NCI-H1417 (cell line): Measurements from ENCODE around the gene MAOA.
"Not testable (repeated sequence)": the region's sequence is repeated elsewhere in the genome, so short reads cannot be mapped to it uniquely, and the experiment has no call there.

Source experiments
- DNase-seq, 3 experiments: peaks; one replicate each; lab custom pipeline; 2025; lab: John Stamatoyannopoulos, UW

Gene MAOA

DNA sequence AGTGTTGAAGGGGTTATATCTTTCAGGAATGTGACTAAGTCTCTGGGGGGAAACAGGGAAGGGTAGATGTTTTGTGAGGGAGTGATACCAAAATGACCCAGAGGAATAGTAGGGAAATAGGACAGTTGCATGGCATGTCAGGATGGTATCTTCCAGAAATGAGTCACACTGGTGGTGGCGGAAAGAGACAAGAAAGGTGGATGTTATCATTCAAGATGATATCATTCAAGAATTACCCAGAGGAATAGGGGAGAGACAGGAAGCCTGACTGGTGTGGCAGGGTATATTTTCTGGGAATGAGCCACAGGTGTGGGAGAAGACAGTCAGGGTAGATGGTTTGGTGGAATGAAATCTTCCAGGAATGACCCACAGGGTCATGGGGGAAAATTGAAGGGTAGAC is 61.1 kb downstream of the MAOA start:
- no peak for DNase-seq

- DNase-seq = no peak
These were observed 62.0 kb downstream of the MAOA start for GRCh38 chrX:43718081-43718480.

DNA sequence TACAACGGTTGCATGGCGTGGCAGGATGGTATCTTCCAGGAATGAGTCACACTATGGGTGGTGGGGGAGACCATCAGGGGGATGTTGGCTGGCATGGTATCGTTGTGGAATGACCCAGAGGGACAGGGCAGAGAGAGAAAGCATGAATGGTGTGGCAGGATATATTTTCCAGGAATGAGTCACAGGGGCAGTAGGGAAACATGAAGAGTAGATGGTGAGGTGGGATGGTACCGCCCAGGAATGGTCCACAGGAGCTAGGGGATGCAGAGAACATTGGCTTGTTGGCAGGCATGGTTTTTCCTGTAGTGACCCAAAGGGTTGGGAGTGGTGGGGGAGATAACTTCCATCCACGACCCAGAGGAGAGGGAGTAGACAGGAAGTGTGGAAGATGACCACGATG is 62.4 kb downstream of the MAOA start:
- DNase-seq = no peak

- no peak for DNase-seq
These were observed 62.9 kb downstream of the MAOA start for GRCh38 chrX:43718956-43719355.

- DNase-seq = no peak
These were observed 64.0 kb downstream of the MAOA start for GRCh38 chrX:43720082-43720481.

- no peak for DNase-seq
These were observed 64.9 kb downstream of the MAOA start for GRCh38 chrX:43720961-43721360.

- not testable (repeated sequence) for DNase-seq
These were observed 69.1 kb downstream of the MAOA start for GRCh38 chrX:43725227-43725626.

GRCh38 chrX:43727254-43727653 is 71.2 kb downstream of the MAOA start:
- DNase-seq = peak in 1 of 3 experiments; percentile 0

DNA sequence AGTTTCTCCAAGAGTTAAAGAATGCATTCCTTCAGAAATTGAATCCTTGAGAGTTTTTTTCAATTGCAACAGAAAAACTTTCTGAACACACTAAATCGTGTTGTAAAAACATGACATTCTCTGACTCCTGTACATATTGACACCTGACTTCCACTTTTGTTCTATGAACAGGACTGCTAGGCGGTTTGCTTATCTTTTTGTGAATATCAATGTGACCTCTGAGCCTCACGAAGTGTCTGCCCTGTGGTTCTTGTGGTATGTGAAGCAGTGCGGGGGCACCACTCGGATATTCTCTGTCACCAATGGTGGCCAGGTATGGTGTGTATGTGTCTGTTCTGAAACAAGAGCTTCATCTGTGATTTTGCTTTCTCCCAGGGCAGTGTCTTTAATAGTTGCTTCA is 71.9 kb downstream of the MAOA start:
- DNase-seq = no peak

DNA sequence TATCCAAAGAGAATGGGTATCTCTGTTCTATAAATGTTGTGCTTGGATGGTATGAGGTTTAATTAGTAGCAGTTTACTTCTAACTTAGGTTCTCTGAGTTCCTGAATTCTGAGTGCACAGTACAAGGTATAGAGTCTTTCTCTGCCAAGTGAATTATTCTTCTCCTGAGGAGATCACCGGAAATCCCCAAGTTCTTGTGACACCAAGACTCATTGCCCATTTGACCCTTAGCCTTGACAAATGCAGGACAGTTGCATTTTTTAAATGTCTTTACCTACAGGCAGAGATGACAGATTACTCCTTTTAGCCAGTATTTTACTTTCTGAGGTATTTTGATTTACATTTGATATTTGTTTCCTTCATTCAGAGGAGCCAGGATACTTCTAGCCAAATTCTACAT is 72.9 kb downstream of the MAOA start:
- DNase-seq = no peak

- no peak for DNase-seq
These were observed 75.0 kb downstream of the MAOA start for GRCh38 chrX:43731086-43731485.

GRCh38 chrX:43733699-43734098 is 77.6 kb downstream of the MAOA start:
- no peak for DNase-seq

DNA sequence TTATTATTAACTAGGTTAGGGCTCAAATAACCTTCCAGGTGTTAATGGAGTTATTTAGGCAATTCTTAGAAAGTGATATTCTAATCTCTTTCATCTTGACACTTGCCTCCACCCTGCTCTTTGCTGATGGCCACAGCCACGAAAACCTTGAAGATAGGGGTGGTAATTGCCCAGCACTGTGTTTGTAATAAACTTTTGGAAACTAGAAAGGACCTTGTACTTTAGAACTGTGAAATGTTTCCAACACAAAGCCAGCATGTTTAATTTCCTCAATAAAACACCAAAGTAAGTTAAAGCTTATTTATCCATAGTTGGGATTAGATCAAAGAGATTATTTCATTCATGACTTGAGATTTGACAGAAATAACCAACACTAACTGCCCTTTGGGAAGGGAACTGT is 78.3 kb downstream of the MAOA start:
- no peak for DNase-seq

DNA sequence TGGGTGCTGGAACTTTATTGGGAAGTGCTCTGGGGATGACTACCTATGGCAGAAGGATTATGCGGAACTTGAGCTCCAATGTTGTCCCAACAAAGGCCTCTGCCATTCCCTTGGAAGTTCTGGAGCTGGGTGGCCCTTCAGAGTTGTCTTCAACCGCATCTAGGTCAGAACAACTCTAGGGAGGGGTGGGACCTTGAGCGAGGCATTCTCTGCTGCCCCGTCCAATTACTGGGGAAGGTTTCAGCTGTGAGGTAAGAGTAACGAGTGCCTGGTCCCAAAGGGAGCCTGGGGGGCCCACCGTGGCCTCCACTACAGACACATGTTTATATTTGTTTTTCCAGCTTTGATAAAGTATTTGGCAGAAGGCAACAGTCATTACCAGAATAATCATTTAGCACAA is 79.4 kb downstream of the MAOA start:
- no peak for DNase-seq

DNA sequence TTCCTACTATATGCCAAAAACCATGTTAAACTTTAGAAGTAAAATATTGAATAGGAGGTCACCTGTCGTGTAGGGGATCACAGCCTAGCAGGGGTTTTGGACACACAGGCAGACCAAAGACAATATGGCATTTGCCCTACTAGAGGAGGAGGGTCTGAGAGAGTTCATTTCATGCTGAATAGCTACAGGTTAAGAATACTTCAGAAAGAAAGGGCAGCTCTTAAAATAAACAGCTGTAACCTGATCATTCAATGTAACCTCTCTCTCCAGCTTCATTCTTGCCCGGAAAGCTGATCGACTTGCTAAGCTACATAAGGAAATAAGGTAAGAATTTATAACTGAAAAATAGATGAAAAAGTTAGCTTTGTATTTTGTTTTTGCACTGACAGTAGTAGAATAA is 79.9 kb downstream of the MAOA start:
- DNase-seq = peak in 1 of 3 experiments; percentile 20

- no peak for DNase-seq
These were observed 85.9 kb downstream of the MAOA start for GRCh38 chrX:43741843-43742573.

GRCh38 chrX:43743100-43743822 is 87.2 kb downstream of the MAOA start:
- no peak for DNase-seq

GRCh38 chrX:43744284-43744683 is 88.2 kb downstream of the MAOA start:
- no peak for DNase-seq

DNA sequence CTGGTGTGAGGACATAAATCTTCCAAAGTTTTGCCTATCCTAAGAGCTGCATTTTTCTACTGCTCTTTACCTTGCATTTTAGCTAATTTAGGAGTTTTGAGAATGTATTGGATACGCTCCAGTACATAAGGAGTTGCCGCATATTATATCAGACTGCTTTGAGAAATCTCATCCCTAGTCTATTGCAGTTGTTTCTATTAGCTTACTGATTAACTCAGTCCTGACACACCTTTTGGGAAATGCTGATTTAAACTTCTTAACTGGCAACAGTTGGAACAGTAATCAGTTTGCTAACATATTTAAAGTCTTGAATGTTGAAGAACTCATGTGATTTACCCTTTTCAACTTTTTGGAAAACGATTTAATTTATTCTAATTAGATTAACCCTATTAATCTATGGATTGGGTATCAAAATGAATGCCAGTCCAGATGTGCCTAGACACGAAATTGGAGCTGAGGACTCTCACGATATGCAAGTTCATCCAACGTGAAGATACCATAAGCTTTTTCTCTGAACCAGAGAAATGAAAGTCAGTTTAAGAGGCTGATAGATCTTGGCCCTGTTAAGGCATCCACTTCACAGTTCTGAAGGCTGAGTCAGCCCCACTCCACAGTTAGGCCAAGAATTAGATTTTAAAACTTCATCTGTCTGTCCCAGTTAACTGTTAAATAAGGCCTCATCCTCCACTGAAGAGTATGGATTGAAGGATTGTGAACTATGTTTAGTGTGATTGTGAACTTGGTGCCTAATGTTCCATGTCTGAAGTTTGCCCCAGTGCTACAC is 90.0 kb downstream of the MAOA start:
- no peak for DNase-seq

DNA sequence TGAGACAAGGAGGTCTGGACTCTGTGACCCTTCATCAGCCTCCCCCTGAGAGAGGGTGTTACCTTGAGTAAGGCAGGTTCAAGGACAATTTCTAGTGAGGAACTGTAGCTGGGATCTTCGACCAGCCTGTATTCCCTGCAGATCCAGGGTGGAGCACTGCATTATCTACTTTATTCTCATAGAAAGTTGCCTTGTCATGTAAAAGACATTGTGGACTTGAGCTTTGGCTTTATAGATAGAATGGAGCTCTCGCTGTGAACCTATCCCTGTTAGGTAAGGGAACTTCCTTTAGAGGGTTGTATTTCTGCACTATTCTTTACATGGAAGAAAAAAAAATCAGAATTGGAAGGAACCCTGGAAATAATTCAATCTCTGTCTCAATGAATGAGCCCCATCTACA is 91.4 kb downstream of the MAOA start:
- DNase-seq = no peak

DNA sequence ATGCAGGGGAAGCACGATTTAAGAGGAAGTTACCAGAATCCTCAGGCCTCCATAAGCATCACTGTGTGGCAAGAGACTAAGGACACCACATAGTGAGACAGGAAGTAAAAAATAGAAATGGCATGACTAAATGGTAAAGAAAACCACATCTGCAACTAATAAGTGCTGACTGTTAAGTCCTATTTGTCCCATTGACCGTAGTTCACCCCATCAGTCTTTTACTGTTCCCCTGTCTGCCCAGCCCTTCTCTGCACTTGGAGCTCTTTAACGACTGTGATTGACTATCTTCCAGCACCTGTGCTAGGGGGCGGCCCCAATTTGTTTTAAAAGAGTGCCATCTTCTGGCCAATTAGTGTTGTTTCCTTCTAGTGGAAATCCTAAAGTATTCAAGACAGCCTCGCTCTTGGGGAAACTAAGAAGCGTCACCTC is 94.2 kb downstream of the MAOA start:
- DNase-seq = peak; percentile 25 to 79 (median 33)

DNA sequence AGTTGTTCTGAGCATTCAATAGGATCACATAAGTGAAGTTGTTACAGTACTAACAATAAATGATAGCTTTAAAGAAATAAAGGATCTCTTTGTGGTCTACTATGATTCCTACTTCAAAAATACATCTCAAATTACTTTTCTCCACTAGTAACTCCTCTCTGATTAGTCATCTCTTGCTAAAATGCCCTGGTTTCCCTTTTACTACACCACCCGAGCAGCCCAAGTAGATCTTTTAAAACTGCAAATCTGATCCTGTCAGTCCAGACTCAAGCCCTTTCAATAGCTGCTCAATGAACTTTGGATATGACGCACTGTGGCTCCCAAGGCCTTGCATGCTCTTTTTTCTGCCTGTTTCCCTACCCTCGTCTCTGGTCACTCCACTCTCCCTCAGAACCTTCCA is 97.5 kb downstream of the MAOA start:
- no peak for DNase-seq

DNA sequence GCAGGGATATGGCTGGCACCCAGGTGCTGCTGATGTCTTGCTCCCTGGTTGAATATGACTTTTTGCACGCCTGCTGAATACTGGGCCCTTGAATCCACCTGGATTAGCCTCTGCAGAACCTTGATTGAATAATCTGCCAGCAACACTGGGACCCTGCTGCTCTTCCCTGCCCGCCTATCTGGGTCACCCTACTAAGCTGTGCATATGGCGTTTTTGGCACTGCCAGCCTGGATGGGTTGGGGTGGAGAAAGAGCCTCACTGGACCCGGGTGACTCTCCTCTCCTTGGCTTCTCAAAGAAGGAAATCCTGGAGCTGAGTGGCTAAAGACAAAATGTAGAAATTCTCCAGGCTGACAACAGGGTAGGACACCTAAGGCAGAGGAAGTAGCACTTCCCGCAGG is 100.0 kb downstream of the MAOA start:
- no peak for DNase-seq
